Left ventricle myocardium inferior (tissue), 1 donor: ENCODE results near the gene SPTBN5. TPM values are rescaled to one million over a fixed set of nuclear protein-coding genes. Genes with fewer than 3 reads are reported as not detected.

ENCODE experiments used
- DNase-seq: peaks from one replicate; pipeline ENCODE4 v3.0.0-alpha.2; 2020
- H3K27ac ChIP-seq: fragments of 200-600 bp; replicated peaks from 2 replicates; pipeline ENCODE4 v1.8.0; 2021
- H3K27me3 ChIP-seq: fragments of 200-600 bp; 2 replicates; pipeline ENCODE4 v1.8.0; 2021; ENCODE audit warnings: low read depth
- H3K36me3 ChIP-seq: fragments of 200-600 bp; 2 replicates; pipeline ENCODE4 v1.8.0; 2021
- H3K4me1 ChIP-seq: fragments of 200-600 bp; 2 replicates; pipeline ENCODE4 v1.8.0; 2021
- H3K4me3 ChIP-seq: fragments of 200-600 bp; 2 replicates; pipeline ENCODE4 v1.8.0; 2021; ENCODE audit warnings: mild to moderate bottlenecking, moderate library complexity
- H3K9me3 ChIP-seq: fragments of 200-600 bp; replicated peaks from 2 replicates; pipeline ENCODE4 v1.8.0; 2021
- intact Hi-C: fragments of 100-400 bp; cut with micrococcal nuclease; formaldehyde crosslinking; loops from one replicate; pipeline ENCODE4 v1.11.0; 2022
- total RNA-seq: library from RNA; stranded (reverse); fragmentation: NEBNext Ultra II Directional; extraction: Animal tissue kit (Norgen Biotek cat#: 25700); gene quantifications from one replicate; pipeline ENCODE4 v1.2.1, GENCODE V29; 2021
- TF ChIP-seq, protein P1 (sequence below): fragments of 200-600 bp; IDR thresholded peaks from 2 replicates; pipeline ENCODE4 v1.8.0; 2021; ENCODE audit warnings: antibody characterized with exemption, mild to moderate bottlenecking, borderline replicate concordance
- donor health status: DM: no; HTN: yes; CAD: no; lungs with severe emphysema.

The SPTBN5 gene
- total RNA-seq, 1 donor from 2014 or later: 2.7 TPM

DNA sequence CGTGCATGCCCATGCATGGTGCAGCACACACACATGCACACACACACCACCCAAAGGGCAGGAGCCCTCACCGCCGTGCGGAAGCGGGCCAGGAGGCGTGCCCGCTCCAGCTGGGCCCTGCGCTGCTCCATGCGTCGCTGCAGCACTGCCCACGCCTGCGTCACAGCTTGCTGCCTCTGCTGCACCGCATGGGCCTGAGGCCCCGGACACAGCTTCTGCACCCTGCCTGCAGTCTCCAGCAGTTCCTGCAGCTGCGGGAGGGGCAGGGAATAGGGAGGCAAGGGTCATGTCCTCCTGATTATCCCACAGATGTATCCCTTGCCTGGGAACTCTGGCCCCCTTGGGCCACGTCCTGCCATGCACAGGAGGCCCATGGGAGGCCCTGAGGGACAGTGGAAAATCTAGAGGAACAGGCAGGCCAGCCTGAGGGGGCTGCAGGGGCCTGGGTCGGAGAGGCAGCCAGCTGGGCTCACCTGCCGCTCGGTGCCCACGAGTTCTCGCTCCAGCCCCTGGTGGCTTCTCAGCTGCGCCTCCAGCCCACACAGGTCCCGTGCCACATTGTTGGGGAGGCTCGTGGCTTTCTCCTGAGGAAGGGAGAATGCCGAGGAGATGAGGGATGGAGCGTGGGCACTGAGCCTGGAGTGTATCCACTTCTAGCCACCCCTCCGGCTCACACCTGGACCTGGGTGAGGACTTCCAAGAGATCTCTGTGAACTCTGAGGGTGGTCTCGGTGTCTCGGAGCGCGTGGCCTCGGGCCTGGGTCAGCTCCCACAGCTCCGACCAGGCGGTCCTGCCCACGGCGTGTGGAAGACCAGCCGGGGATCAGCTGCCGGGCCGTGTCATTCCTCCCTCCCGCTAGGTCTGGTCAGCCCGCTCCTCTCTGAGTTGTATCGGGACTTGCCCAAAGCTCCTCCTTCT lies 23.8 kb downstream of the SPTBN5 start:
- TF ChIP-seq, protein P1, sequence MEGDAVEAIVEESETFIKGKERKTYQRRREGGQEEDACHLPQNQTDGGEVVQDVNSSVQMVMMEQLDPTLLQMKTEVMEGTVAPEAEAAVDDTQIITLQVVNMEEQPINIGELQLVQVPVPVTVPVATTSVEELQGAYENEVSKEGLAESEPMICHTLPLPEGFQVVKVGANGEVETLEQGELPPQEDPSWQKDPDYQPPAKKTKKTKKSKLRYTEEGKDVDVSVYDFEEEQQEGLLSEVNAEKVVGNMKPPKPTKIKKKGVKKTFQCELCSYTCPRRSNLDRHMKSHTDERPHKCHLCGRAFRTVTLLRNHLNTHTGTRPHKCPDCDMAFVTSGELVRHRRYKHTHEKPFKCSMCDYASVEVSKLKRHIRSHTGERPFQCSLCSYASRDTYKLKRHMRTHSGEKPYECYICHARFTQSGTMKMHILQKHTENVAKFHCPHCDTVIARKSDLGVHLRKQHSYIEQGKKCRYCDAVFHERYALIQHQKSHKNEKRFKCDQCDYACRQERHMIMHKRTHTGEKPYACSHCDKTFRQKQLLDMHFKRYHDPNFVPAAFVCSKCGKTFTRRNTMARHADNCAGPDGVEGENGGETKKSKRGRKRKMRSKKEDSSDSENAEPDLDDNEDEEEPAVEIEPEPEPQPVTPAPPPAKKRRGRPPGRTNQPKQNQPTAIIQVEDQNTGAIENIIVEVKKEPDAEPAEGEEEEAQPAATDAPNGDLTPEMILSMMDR: no peak
- intact Hi-C loops: no loop called here
- Histone ChIP-seq H3K27me3 (no peaks in the 10 kb centered on the region), H3K4me1 (peaks cover 10% of the 10 kb centered on the region), H3K36me3 (no peaks in the 10 kb centered on the region), H3K9me3 (no peaks in the 10 kb centered on the region), H3K27ac (peak overlapping the region; percentile 36), H3K4me3 (no peak overlapping the region)
- DNase-seq: no peak

DNA sequence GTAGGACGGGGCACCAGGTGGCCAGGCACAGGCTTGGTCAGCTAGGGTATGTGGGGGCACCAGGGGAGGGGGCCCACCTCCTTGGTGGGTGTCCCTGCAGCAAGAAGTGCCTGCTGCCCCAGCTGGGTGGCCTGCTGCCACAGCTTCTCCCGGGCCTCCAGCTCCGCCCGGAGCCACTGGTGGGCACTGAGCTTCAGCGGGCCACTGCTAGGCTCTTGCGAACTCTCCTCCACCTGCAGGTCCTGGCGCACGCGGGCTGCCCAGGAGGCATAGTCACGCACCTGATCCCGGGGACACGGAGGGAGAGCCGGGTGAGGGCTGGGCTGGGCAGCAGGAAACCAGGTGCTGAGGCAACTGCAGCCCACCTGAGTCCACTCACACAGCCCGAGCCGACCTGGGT lies 25.5 kb downstream of the SPTBN5 start:
- Histone ChIP-seq H3K27ac (no peak overlapping the region), H3K4me1 (peaks cover 10% of the 10 kb centered on the region), H3K9me3 (no peaks in the 10 kb centered on the region), H3K27me3 (no peaks in the 10 kb centered on the region), H3K4me3 (no peak overlapping the region), H3K36me3 (no peaks in the 10 kb centered on the region)
- intact Hi-C loops: no loop called here
- TF ChIP-seq, protein P1: no peak
- DNase-seq: no peak

DNA sequence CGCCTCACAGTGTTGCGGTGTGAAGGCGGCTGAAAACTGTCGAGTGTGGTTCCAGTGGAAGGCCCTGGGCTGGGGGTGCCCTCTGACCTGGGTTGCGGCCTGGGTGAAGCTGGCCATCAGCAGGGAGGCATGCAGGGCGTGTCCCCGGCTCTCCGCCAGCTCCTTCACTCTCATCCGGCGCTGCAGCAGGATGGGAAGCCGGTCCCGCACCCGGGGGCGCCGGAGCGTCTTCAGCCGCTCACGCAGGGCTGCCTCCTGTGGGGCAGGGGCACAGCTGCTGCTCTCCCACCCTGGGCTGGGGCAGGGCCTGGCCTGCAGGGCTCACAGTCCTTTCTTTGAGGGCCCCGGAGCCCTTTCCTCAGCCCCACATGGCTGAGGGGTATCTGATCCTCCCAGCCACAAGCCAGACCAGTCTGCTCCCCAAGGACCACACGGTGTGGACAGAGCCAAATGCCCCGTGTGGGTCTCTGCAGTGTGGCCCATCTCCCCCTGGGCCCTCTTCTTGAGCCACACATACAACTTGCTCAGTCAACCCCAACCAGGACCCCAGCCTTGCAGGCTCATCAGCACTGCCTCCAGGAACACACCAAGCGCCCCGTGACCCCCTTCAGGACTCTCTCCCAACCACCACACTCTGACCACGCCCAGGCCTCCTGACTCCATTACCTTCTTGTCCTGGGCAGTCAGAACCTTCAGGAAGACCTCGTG lies 26.8 kb downstream of the SPTBN5 start:
- no peak overlapping the region for H3K27ac ChIP-seq
- H3K4me1 ChIP-seq: peaks cover 10% of the 10 kb centered on the region
- TF ChIP-seq, protein P1: no peak
- H3K36me3 ChIP-seq: no peaks in the 10 kb centered on the region
- H3K27me3 ChIP-seq: no peaks in the 10 kb centered on the region
- no peak for DNase-seq
- no peak overlapping the region for H3K4me3 ChIP-seq
- H3K9me3 ChIP-seq: no peaks in the 10 kb centered on the region
- intact Hi-C loops: no loop called here

DNA sequence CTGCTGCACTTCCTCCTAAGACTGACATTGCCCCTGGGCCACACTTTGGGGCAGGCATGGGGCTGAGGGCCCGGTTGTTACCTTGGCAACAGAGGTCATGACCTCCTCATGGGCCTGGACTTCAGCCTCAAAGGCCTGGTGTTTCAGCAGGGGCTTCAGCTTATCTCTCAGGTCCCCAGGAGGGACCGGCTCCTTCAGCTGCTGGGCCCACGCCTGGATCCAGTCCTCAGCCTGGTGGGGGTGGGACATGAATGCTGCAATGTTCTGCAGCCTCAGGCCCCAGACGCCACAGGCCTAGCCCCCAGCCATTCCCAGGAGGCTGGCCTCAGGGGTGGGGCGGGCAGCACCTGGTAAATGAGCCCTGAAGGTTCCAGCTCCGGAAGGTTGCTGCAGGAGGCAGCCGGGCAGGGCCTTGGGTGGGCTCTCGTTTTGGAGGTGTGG lies 27.6 kb downstream of the SPTBN5 start:
- H3K36me3 ChIP-seq: no peaks in the 10 kb centered on the region
- DNase-seq: no peak

DNA sequence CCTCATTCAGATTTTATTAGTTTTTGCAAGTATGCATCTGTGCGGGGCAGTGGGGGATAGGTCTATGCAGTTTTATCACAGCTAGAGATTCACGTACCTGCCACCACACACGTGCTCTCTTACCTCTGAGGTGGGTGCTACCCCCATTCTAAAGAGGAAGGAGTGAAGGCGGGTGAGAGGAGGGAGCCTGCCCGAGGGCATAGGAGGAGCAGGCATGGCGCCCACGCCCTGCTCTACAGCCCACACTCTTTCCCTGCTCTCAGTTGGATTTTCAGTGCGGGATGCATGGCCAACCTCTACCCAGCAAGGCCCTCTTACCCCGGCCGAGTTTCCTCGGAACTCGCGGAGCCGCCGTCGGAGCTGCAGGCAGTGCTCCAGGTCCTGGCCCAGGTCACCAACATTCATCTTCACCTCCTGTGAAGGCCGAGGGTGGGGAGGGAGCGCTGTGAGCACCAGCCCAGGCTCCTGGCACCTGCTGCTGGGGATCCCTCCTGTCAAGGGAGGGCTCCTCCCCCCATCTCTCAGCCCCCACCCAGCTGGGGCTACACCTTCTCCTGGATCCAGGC lies 28.3 kb downstream of the SPTBN5 start:
- Histone ChIP-seq H3K4me3 (no peak overlapping the region), H3K36me3 (no peaks in the 10 kb centered on the region), H3K27ac (no peak overlapping the region), H3K4me1 (peaks cover 2% of the 10 kb centered on the region), H3K9me3 (no peaks in the 10 kb centered on the region), H3K27me3 (no peaks in the 10 kb centered on the region)
- no peak for DNase-seq
- TF ChIP-seq, protein P1: no peak
- intact Hi-C loops: no loop called here

More for the DNA sequence above, 27.6 kb downstream of the SPTBN5 start:
- TF ChIP-seq, protein P1: no peak
- Histone ChIP-seq H3K9me3 (no peaks in the 10 kb centered on the region), H3K4me1 (peaks cover 9% of the 10 kb centered on the region), H3K4me3 (no peak overlapping the region), H3K27ac (no peak overlapping the region), H3K27me3 (no peaks in the 10 kb centered on the region)
- intact Hi-C loops: no loop called here
